Measurements from ENCODE around the gene ACACA.

Gene ACACA

GRCh38 chr17:37130984-37131446 lies 275.6 kb downstream of the ACACA start:
- ATAC-seq, result no peak
- DNase-seq, result no peak

GRCh38 chr17:37124821-37125173 lies 281.8 kb downstream of the ACACA start:
- ATAC-seq, result no peak

GRCh38 chr17:37123941-37124820 lies 282.5 kb downstream of the ACACA start:
- ATAC-seq (no peak), DNase-seq (no peak)

More at GRCh38 chr17:37124821-37125173, 281.8 kb downstream of the ACACA start:
- DNase-seq, result no peak

- ATAC-seq (no peak), DNase-seq (no peak)
Observed at GRCh38 chr17:37123386-37123785, 283.2 kb downstream of the ACACA start.

GRCh38 chr17:37121616-37122015 lies 285.0 kb downstream of the ACACA start:
- no peak for DNase-seq
- no peak for ATAC-seq

GRCh38 chr17:37118366-37119137 lies 288.1 kb downstream of the ACACA start:
- ATAC-seq (no peak), DNase-seq (no peak)

GRCh38 chr17:37117373-37118142 lies 289.1 kb downstream of the ACACA start:
- DNase-seq (no peak), ATAC-seq (no peak)

- DNase-seq (no peak), ATAC-seq (no peak)
Observed at GRCh38 chr17:37116671-37117185, 289.9 kb downstream of the ACACA start.

GRCh38 chr17:37111329-37111728 lies 295.3 kb downstream of the ACACA start:
- ATAC-seq (no peak), DNase-seq (no peak)

GRCh38 chr17:37110746-37111145 lies 295.9 kb downstream of the ACACA start:
- no peak for DNase-seq
- no peak for ATAC-seq

GRCh38 chr17:37109731-37110710 lies 296.6 kb downstream of the ACACA start:
- DNase-seq (no peak), ATAC-seq (no peak)

- DNase-seq (no peak), ATAC-seq (no peak)
Observed at GRCh38 chr17:37109106-37109505, 297.5 kb downstream of the ACACA start.

- ATAC-seq, result no peak
- no peak for DNase-seq
Observed at GRCh38 chr17:37107406-37108083, 299.1 kb downstream of the ACACA start.

GRCh38 chr17:37106049-37106448 lies 300.6 kb downstream of the ACACA start:
- ATAC-seq, result no peak
- no peak for DNase-seq

GRCh38 chr17:37103231-37103630 lies 303.4 kb downstream of the ACACA start:
- ATAC-seq (no peak), DNase-seq (no peak)

GRCh38 chr17:37101306-37101705 lies 305.3 kb downstream of the ACACA start:
- DNase-seq, result no peak
- no peak for ATAC-seq

GRCh38 chr17:37100231-37100630 lies 306.4 kb downstream of the ACACA start:
- DNase-seq (no peak), ATAC-seq (no peak)

- DNase-seq, result no peak
- no peak for ATAC-seq
Observed at GRCh38 chr17:37098910-37099664, 307.5 kb downstream of the ACACA start.

- DNase-seq (no peak), ATAC-seq (no peak)
Observed at GRCh38 chr17:37098152-37098551, 308.5 kb downstream of the ACACA start.

GRCh38 chr17:37097154-37097553 lies 309.5 kb downstream of the ACACA start:
- DNase-seq, result no peak
- ATAC-seq, result no peak
